Mesendoderm (in vitro differentiated cells): Measurements from ENCODE around the gene PRM3.
"Not testable (repeated sequence)": the region's sequence is repeated elsewhere in the genome, so short reads cannot be mapped to it uniquely, and the experiment has no call there.

Source experiments
- DNase-seq: peaks from one replicate; pipeline ENCODE4 v3.0.0; 2013
- H2AK5ac ChIP-seq: 2 replicates; pipeline ENCODE4 v1.6.1; 2013; ENCODE audit warnings: low read length, inconsistent platforms
- H2BK120ac ChIP-seq: 2 replicates; pipeline ENCODE4 v1.6.1; 2013; ENCODE audit warnings: low read depth, mild to moderate bottlenecking, low read length, moderate library complexity, mixed read lengths
- H2BK15ac ChIP-seq: replicated peaks from 2 replicates; pipeline ENCODE4 v1.6.1; 2013; ENCODE audit warnings: low read depth, mild to moderate bottlenecking, moderate library complexity
- H2BK5ac ChIP-seq: 2 replicates; pipeline ENCODE4 v1.6.1; 2013; ENCODE audit warnings: low read length, inconsistent platforms
- H3K18ac ChIP-seq: 2 replicates; pipeline ENCODE4 v1.6.1; 2013; ENCODE audit warnings: mild to moderate bottlenecking, low read length, mixed read lengths
- H3K23ac ChIP-seq: one replicate; pipeline ENCODE4 v1.6.1; 2013; ENCODE audit warnings: low read length
- H3K27ac ChIP-seq: 2 replicates; pipeline ENCODE4 v1.5.1; 2013; ENCODE audit warnings: low read depth, mild to moderate bottlenecking, inconsistent platforms, low read length, moderate library complexity
- H3K27me3 ChIP-seq: 2 replicates; pipeline ENCODE4 v1.6.1; 2013; ENCODE audit warnings: low read length, control low read depth, mild to moderate bottlenecking, inconsistent platforms; ENCODE audit not compliant: insufficient read depth, poor library complexity
- H3K36me3 ChIP-seq: 2 replicates; pipeline ENCODE4 v1.6.1; 2013; ENCODE audit warnings: low read length, inconsistent platforms; ENCODE audit not compliant: control insufficient read depth, insufficient read depth
- H3K4ac ChIP-seq: one replicate; pipeline ENCODE4 v1.6.1; 2013; ENCODE audit warnings: low read depth, mild to moderate bottlenecking, low read length, moderate library complexity
- H3K4me1 ChIP-seq: 2 replicates; pipeline ENCODE4 v1.6.1; 2013; ENCODE audit warnings: low read depth, low read length, inconsistent platforms; ENCODE audit not compliant: control insufficient read depth
- H3K4me2 ChIP-seq: 2 replicates; pipeline ENCODE4 v1.6.1; 2013; ENCODE audit warnings: low read length
- H3K4me3 ChIP-seq: 2 replicates; pipeline ENCODE4 v1.5.1; 2013; ENCODE audit warnings: mild to moderate bottlenecking, low read length
- H3K56ac ChIP-seq: one replicate; pipeline ENCODE4 v1.6.1; 2013; ENCODE audit warnings: low read length
- H3K79me1 ChIP-seq: 2 replicates; pipeline ENCODE4 v1.6.1; 2013; ENCODE audit warnings: low read length, inconsistent platforms
- H3K79me2 ChIP-seq: 2 replicates; pipeline ENCODE4 v1.6.1; 2013; ENCODE audit warnings: mild to moderate bottlenecking, low read length; ENCODE audit not compliant: control insufficient read depth, insufficient read depth
- H3K9ac ChIP-seq: 2 replicates; pipeline ENCODE4 v1.6.1; 2013; ENCODE audit warnings: low read length, inconsistent platforms
- H4K5ac ChIP-seq: one replicate; pipeline ENCODE4 v1.6.1; 2013; ENCODE audit warnings: low read length
- H4K8ac ChIP-seq: one replicate; pipeline ENCODE4 v1.6.1; 2013; ENCODE audit warnings: low read depth, mild to moderate bottlenecking, control low read depth, low read length, moderate library complexity
- WGBS: extraction: QIAGEN DNeasy Blood & Tissue Kit; methylation state at CpG from one replicate; pipeline ENCODE4 v1.1.7; 2013; ENCODE audit warnings: low lambda C conversion rate, missing lambda C conversion rate; ENCODE audit not compliant: insufficient coverage; ENCODE audit errors: extremely low coverage; 5-methylcytosine and 5-hydroxymethylcytosine counted together

The PRM3 gene

GRCh38 chr16:11291091-11291703 lies 17.8 kb upstream of the PRM3 start:
- Histone ChIP-seq H3K79me1 (no peaks in the 10 kb centered on the region), H3K27ac (peak overlapping the region; percentile 4), H3K27me3 (no peaks in the 10 kb centered on the region), H3K4me1 (peaks cover 4% of the 10 kb centered on the region), H3K56ac (peak overlapping the region; percentile 51), H3K9ac (no peak overlapping the region), H2BK5ac (no peak overlapping the region), H3K18ac (peak overlapping the region; percentile 6), H2BK120ac (no peak overlapping the region), H4K8ac (no peak overlapping the region), H3K23ac (no peak overlapping the region), H3K4ac (no peak overlapping the region), H3K36me3 (no peaks in the 10 kb centered on the region), H3K4me2 (no peak overlapping the region), H3K4me3 (no peak overlapping the region), H2AK5ac (no peak overlapping the region), H4K5ac (no peak overlapping the region), H2BK15ac (no peak overlapping the region), H3K79me2 (no peaks in the 10 kb centered on the region)
- peak; percentile 87 for DNase-seq
- no CpG with 5 or more reads among the region's 10 CpGs for WGBS

GRCh38 chr16:11290102-11290893 lies 16.9 kb upstream of the PRM3 start:
- peak overlapping the region; percentile 51 for H3K56ac ChIP-seq
- no peaks in the 10 kb centered on the region for H3K79me1 ChIP-seq
- no peak overlapping the region for H3K4ac ChIP-seq
- H4K8ac ChIP-seq, result no peak overlapping the region
- H3K9ac ChIP-seq, result no peak overlapping the region
- no peak overlapping the region for H2BK5ac ChIP-seq
- no peak overlapping the region for H3K4me2 ChIP-seq
- no CpG with 5 or more reads among the region's 8 CpGs for WGBS
- H4K5ac ChIP-seq, result no peak overlapping the region
- H2BK120ac ChIP-seq, result no peak overlapping the region
- H3K4me1 ChIP-seq, result peaks cover 4% of the 10 kb centered on the region
- H3K18ac ChIP-seq, result no peak overlapping the region
- H3K79me2 ChIP-seq, result no peaks in the 10 kb centered on the region
- H3K23ac ChIP-seq, result no peak overlapping the region
- no peak overlapping the region for H3K27ac ChIP-seq
- peak overlapping the region; percentile 12 for H2AK5ac ChIP-seq
- no peak overlapping the region for H2BK15ac ChIP-seq
- H3K4me3 ChIP-seq, result no peak overlapping the region
- no peaks in the 10 kb centered on the region for H3K36me3 ChIP-seq
- H3K27me3 ChIP-seq, result no peaks in the 10 kb centered on the region
- DNase-seq, result no peak

- H3K9ac ChIP-seq, H3K79me1 ChIP-seq, H4K8ac ChIP-seq, H2AK5ac ChIP-seq, DNase-seq, H2BK5ac ChIP-seq, H3K27me3 ChIP-seq, H3K36me3 ChIP-seq, H3K18ac ChIP-seq, H2BK15ac ChIP-seq, H3K27ac ChIP-seq, H3K4me3 ChIP-seq, H4K5ac ChIP-seq, H3K4ac ChIP-seq, H3K56ac ChIP-seq, H3K79me2 ChIP-seq, H3K23ac ChIP-seq, H3K4me1 ChIP-seq, H2BK120ac ChIP-seq, H3K4me2 ChIP-seq: not testable (repeated sequence)
- no CpG with 5 or more reads among the region's 4 CpGs for WGBS
Measured at GRCh38 chr16:11289696-11290095, 16.3 kb upstream of the PRM3 start.

GRCh38 chr16:11289202-11289601 lies 15.8 kb upstream of the PRM3 start:
- Histone ChIP-seq H3K4ac (no peak overlapping the region), H2AK5ac (no peak overlapping the region), H3K36me3 (no peaks in the 10 kb centered on the region), H3K56ac (no peak overlapping the region), H3K4me1 (peaks cover 4% of the 10 kb centered on the region), H2BK120ac (no peak overlapping the region), H3K23ac (no peak overlapping the region), H3K9ac (no peak overlapping the region), H4K8ac (no peak overlapping the region), H3K27me3 (no peaks in the 10 kb centered on the region), H3K4me3 (no peak overlapping the region), H4K5ac (no peak overlapping the region), H3K79me2 (no peaks in the 10 kb centered on the region), H2BK15ac (no peak overlapping the region), H3K27ac (no peak overlapping the region), H3K4me2 (no peak overlapping the region), H3K18ac (no peak overlapping the region), H3K79me1 (no peaks in the 10 kb centered on the region), H2BK5ac (no peak overlapping the region)
- DNase-seq, result no peak
- no CpG with 5 or more reads among the region's 2 CpGs for WGBS

GRCh38 chr16:11285842-11286241 lies 12.4 kb upstream of the PRM3 start:
- peaks cover 2% of the 10 kb centered on the region for H3K4me1 ChIP-seq
- no peak overlapping the region for H3K4me2 ChIP-seq
- no peak overlapping the region for H3K27ac ChIP-seq
- no peak overlapping the region for H3K18ac ChIP-seq
- no peak overlapping the region for H2BK15ac ChIP-seq
- H4K5ac ChIP-seq, result no peak overlapping the region
- no peak overlapping the region for H4K8ac ChIP-seq
- no peak overlapping the region for H2BK120ac ChIP-seq
- no peak overlapping the region for H2AK5ac ChIP-seq
- no peak overlapping the region for H3K23ac ChIP-seq
- H3K9ac ChIP-seq, result no peak overlapping the region
- H3K4me3 ChIP-seq, result no peak overlapping the region
- no peaks in the 10 kb centered on the region for H3K27me3 ChIP-seq
- no peaks in the 10 kb centered on the region for H3K79me1 ChIP-seq
- H3K79me2 ChIP-seq, result no peaks in the 10 kb centered on the region
- no peak for DNase-seq
- no peaks in the 10 kb centered on the region for H3K36me3 ChIP-seq
- no peak overlapping the region for H2BK5ac ChIP-seq
- H3K56ac ChIP-seq, result no peak overlapping the region
- no peak overlapping the region for H3K4ac ChIP-seq
- WGBS, result no CpG with 5 or more reads among the region's 2 CpGs
